GM10266 (cell line): ENCODE results near the gene PCIF1.
A peak's percentile ranks its signal among the peaks of the same experiment; 100 is the strongest.

Source experiments
- DNase-seq: peaks from one replicate; pipeline ENCODE4 v3.0.0; 2012; ENCODE audit errors: extremely low spot score
- TF ChIP-seq, protein P1 (sequence below): IDR thresholded peaks from 2 replicates; pipeline ENCODE4 v1.5.1; 2012; ENCODE audit warnings: mild to moderate bottlenecking, low read depth; ENCODE audit not compliant: control insufficient read depth, insufficient read depth; ENCODE audit errors: missing control alignments

Gene PCIF1

DNA sequence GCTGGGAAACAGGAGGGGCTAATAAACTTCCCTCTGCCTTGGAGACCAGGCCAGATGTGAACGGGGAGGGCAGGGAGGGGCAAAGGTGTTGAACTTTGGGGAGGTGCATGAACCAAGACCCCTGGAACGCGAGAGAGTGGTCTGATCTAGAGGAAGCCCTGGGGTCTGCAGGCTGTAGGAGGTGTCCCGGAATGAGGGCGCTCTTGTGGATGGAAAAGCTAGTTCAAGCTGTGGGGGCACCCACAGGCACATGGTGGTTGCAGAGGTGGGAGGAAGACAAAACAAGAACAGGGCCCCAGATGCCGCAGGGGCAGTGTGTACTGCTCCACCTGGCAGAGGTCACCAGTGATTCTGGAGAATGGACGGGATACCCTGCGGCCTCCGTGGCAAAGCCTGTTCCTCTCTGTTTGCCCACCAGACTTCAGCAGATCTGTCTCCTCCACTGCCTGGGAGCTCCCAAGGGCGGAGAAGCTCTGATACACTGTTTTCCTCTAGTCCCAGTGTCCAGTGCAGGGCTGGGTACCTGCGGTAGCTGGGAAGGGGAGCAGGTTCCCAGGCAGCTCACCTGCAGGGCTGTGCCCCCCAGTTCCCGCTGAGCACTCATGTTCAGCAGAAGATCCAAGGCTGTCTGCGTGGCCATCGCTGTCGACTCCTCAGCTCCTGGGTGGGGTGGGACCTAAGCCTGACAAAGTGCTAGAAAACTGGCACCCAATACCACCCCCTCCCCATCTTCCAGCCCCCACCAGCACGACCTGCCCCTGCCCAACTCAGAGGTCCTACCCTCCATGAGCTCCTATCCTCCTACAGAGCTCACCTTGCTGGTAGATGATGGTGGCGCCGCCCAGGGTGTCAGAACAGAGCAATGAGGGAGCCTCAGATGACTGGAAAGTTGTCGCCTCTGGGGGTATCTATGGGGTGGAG, 22.8 kb downstream of the PCIF1 start:
- no peak for DNase-seq
- TF ChIP-seq, protein P1, sequence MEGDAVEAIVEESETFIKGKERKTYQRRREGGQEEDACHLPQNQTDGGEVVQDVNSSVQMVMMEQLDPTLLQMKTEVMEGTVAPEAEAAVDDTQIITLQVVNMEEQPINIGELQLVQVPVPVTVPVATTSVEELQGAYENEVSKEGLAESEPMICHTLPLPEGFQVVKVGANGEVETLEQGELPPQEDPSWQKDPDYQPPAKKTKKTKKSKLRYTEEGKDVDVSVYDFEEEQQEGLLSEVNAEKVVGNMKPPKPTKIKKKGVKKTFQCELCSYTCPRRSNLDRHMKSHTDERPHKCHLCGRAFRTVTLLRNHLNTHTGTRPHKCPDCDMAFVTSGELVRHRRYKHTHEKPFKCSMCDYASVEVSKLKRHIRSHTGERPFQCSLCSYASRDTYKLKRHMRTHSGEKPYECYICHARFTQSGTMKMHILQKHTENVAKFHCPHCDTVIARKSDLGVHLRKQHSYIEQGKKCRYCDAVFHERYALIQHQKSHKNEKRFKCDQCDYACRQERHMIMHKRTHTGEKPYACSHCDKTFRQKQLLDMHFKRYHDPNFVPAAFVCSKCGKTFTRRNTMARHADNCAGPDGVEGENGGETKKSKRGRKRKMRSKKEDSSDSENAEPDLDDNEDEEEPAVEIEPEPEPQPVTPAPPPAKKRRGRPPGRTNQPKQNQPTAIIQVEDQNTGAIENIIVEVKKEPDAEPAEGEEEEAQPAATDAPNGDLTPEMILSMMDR = no peak

DNA sequence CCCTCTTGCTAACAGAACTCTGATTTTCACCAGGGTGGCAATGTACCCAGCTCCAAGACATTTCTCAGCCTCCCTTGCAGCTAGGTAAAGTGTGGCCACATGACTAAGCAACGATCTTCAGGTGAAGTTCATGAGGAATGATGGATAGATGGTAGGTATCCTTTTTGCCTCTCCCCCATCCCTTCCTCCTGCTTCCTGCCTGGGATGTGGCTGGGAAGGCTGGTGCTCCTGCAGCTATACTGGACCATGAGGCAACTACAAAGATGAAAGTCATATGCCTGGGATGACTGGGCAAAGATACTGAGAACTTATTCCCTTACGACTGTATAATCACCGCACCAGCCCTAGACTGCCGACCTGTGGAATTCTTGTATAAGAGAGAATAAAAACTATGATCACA, 24.1 kb downstream of the PCIF1 start:
- DNase-seq = no peak
- TF ChIP-seq, protein P1 = no peak

DNA sequence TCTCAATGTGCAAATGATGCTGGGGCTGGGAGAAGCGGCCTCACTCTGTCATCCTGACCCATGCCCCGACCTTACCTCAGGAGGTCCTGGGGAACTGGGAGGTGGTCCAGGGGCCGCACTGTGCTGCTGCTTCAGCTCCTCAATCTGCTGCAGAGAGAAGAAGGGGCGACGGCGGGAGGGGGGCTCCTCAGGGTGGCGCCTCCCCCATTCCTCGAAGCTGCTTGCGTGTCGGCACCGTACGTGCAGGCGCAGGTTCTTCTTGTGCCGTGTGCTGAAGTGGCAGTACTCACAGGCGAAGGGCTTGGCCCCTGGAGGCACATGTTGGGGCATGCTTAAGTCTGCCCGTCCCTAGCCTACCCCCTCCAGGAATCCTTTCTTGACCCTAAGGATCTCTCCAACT, 24.6 kb downstream of the PCIF1 start:
- DNase-seq = no peak
- TF ChIP-seq, protein P1 = no peak

DNA sequence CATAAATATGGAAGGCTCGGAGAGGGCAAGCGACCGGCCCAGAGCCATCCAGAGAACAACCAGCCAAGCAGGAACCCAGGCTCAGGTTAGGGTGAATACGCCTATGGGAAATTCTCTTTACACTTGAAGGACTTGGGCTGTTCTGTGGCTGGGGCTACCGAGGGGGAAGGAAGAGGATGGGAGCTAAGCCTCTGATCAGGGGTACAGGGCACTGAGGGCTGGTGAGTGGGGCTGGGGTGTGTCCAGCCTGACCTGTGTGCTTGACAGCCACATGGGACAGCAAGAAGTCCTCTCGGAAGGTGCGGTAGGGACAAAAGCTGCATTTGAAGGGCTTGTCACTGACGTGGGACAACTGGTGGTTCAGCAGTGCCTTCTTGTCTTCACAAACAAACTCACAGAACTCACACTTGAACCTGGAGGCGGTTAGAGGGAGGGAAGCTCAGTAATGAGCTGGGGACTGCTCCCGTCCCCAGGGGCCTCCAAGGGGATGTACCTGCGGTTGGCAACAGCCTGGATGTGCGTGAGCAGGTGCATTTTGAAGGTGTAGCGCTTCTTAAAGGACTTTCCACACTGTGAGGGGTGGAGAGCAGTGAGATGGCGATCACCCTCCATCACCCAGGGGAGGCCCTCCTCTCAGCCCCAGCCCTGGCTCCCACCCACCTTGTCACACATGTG, 25.6 kb downstream of the PCIF1 start:
- TF ChIP-seq, protein P1 = no peak
- DNase-seq = peak; percentile 46

DNA sequence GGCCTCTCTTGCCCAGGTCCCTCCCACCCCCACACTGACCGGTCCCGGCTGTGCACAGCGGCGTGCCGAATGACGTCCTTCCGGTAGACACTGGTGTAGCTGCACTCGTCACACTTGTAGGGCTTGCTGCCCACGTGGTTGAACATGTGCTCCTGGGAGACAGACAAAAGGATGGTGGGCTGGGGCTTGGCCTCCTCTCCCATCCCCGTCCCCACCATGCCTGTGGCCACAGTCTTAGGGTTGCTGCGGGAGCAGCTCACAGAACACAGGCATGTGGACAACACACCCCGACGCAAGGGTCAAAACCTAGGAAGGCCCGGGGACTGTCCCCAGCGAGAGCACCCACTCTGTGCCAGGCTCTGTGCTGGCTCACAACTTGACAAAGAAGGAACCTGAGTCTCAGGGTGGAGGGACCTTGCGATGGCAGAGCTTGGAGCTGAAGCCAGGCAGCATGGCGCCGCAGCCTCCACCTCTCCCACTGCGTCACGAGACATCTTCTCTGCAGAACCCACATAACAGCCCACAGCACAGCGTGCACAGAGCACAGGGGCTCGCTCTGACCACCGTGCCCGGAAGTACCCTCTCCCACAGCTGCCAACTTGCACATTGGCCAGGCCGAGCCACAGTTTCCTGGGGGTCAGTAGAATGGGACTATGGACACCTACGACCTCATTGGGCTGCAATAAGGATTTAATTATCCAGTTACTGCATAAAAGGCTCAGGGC, 27.7 kb downstream of the PCIF1 start:
- DNase-seq = no peak
- TF ChIP-seq, protein P1 = no peak

DNA sequence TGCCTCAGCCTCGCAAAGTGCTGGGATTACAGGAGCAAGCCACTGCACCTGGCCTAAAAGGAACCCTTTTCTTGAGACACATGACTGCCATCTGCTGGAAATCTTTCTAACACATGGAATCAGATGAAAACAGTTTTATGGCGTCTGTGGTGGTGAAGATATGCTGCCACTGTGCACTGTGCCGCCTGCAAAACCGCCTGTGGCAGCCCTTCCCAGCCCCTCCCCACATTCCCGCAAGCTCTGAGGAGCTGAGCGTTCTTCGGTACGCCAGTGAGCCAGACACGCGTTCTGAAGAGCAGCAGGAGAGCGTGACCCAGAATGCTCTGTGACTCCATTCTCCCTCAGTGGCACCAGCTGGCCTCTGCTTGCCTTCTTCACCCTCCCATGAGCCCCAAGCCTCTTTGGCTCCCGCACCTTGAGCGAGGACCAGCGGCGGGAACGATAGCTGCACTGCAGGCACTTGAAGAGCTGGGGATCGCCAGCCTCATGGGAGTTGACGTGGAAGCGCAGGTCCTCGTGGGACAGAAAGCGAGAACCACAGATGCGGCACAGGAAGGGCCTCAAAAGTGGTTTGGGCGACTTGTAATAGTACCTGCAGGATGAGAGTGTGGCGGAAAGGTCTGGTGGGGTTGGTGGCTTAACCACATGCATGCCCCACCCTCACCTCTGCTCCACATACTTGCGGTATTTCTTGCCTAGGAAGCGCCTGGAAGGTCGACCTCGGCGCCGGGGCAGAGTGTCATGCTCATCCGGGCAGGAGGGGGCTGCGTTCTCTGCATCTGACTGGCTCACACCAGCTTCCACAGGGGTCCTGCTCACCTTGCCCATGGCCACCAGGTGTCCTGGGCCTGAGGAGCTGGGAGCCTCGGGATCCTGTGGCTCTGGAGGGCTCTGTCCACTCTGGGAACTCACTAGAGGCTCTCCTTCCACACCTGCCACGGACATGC, 28.8 kb downstream of the PCIF1 start:
- TF ChIP-seq, protein P1 = peak; percentile 25

More for the DNA sequence above, 28.8 kb downstream of the PCIF1 start:
- DNase-seq = no peak
